Calu3 (cell line): ENCODE data around the gene NR1H4. TPM values are rescaled to one million over a fixed set of nuclear protein-coding genes. Genes with fewer than 3 reads are reported as not detected.

ENCODE experiments used
- BruUV-seq: library from RNA; stranded (reverse); fragments of 400-500 nt; replicated peaks from 2 replicates; lab custom pipeline; 2021; lab: Mats Ljungman, UMichigan
- CTCF ChIA-PET: fragments of 300-600 bp; sonication (Branson Sonifier 250); formaldehyde crosslinking; loops from one replicate; lab custom pipeline; 2022; ENCODE audit warnings: antibody characterized with exemption; lab: Charles Lee
- DNase-seq: peaks from one replicate; pipeline ENCODE4 v3.0.0; 2022
- H3K27ac Mint-ChIP-seq: one replicate; pipeline ENCODE4 v1.8.0; 2022; ENCODE audit warnings: mixed read lengths; ENCODE audit not compliant: unreplicated experiment
- H3K27me3 Mint-ChIP-seq: one replicate; pipeline ENCODE4 v1.8.0; 2022; ENCODE audit warnings: mixed read lengths; ENCODE audit not compliant: unreplicated experiment
- H3K36me3 Mint-ChIP-seq: one replicate; pipeline ENCODE4 v1.8.0; 2022; ENCODE audit warnings: mild to moderate bottlenecking, moderate library complexity, mixed read lengths; ENCODE audit not compliant: insufficient read depth, unreplicated experiment
- H3K4me1 Mint-ChIP-seq: one replicate; pipeline ENCODE4 v1.8.0; 2022; ENCODE audit warnings: mild to moderate bottlenecking, low read depth, mixed read lengths; ENCODE audit not compliant: unreplicated experiment
- H3K4me3 Mint-ChIP-seq: one replicate; pipeline ENCODE4 v1.8.0; 2022; ENCODE audit warnings: mild to moderate bottlenecking, low read depth, moderate library complexity, mixed read lengths; ENCODE audit not compliant: unreplicated experiment
- H3K9me3 Mint-ChIP-seq: one replicate; pipeline ENCODE4 v1.8.0; 2022; ENCODE audit warnings: low read depth, mixed read lengths; ENCODE audit not compliant: unreplicated experiment
- intact Hi-C: fragments of 100-400 bp; cut with micrococcal nuclease; formaldehyde crosslinking; loops from one replicate; pipeline ENCODE4 v1.10.0; 2022; ENCODE audit not compliant: unreplicated experiment
- total RNA-seq: library from RNA; stranded (reverse); gene quantifications from 2 replicates; pipeline ENCODE4 v1.2.3, GENCODE V29; 2022
- TF ChIP-seq, protein P1 (sequence below): fragments of 200-600 bp; IDR thresholded peaks from one replicate; pipeline ENCODE4 v1.8.0; 2022; ENCODE audit warnings: antibody characterized with exemption; ENCODE audit not compliant: unreplicated experiment

NR1H4 gene
- total RNA-seq, 1 experiment from 2014 or later: 5.2 TPM

DNA sequence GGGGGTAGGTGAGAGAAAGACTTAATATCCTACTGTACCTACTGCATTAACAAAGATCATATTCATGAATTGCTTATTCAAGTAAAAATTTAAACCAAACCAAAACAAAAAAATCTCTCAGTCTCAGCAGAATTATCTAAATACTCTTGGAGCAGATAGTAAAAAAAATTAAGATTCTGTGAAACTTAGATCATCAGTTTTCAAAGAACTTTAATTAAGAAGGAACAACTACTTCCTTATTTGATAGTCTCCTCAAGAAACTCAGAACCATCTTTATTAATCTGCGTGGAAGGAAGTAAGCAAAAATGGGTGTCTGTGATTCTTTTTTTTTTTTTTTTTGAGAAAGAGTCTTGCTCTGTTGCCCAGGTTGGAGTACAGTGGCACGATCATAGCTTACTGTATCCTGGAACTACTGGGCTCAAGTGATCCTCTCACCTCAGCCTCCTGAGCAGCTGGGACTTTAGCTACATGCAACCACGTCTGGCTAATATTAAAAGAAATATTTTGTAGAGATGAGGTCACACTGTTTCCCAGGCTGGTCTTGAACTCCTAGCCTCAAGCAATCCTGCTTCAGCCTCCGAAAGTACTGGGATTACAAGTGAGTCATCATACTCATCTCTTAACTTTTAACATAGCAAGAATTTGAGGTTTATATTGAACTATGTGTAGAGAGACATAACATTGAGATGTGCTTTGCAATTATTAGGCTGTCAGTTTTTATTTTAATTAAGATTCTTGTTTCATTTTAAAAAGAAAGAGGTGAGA lies 137.2 kb downstream of the NR1H4 start:
- peak overlapping the region; percentile 17 for H3K27ac Mint-ChIP-seq
- CTCF ChIA-PET: no interaction called here
- no TSS peak for BruUV-seq
- H3K9me3 Mint-ChIP-seq: no peaks in the 10 kb centered on the region
- TF ChIP-seq, protein P1, sequence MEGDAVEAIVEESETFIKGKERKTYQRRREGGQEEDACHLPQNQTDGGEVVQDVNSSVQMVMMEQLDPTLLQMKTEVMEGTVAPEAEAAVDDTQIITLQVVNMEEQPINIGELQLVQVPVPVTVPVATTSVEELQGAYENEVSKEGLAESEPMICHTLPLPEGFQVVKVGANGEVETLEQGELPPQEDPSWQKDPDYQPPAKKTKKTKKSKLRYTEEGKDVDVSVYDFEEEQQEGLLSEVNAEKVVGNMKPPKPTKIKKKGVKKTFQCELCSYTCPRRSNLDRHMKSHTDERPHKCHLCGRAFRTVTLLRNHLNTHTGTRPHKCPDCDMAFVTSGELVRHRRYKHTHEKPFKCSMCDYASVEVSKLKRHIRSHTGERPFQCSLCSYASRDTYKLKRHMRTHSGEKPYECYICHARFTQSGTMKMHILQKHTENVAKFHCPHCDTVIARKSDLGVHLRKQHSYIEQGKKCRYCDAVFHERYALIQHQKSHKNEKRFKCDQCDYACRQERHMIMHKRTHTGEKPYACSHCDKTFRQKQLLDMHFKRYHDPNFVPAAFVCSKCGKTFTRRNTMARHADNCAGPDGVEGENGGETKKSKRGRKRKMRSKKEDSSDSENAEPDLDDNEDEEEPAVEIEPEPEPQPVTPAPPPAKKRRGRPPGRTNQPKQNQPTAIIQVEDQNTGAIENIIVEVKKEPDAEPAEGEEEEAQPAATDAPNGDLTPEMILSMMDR: no peak
- DNase-seq: no peak
- peaks cover 42% of the 10 kb centered on the region for H3K4me1 Mint-ChIP-seq
- H3K4me3 Mint-ChIP-seq: no peak overlapping the region
- intact Hi-C loops: loop anchor here (5.0 kb wide), 1 partner anchor 39 kb away; the partner anchor contains the start of gene GAS2L3
- peaks cover 13% of the 10 kb centered on the region for H3K36me3 Mint-ChIP-seq
- no peaks in the 10 kb centered on the region for H3K27me3 Mint-ChIP-seq

DNA sequence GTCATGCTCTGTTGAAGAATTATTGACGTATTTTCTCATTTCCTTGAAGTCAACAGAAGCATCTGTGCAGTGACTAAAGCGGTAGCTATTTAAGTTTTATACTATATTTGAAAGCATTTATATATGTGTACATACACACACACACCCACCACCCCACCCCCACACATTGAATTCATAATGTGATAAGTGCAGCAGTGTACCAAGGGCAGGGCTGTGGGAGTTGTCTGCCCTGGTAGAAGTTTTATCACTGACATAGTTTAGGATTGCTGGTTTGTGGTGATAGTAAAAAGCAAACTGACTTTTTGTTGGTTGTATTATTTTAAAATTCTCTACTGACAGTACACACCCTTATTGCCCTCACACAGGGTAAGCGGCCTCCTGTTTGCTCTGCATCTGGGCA lies 138.9 kb downstream of the NR1H4 start:
- H3K27ac Mint-ChIP-seq: no peak overlapping the region
- CTCF ChIA-PET: interaction anchor here (1.0 kb wide), 2 partner anchors 19 to 20 kb away, joined by 3 read pairs; no protein-coding TSS in a partner anchor
- intact Hi-C loops: loop anchor here (5.0 kb wide), 1 partner anchor 40 kb away; the partner anchor contains the start of gene GAS2L3
- H3K4me3 Mint-ChIP-seq: no peak overlapping the region
- H3K4me1 Mint-ChIP-seq: peaks cover 36% of the 10 kb centered on the region
- TF ChIP-seq, protein P1: no peak
- H3K36me3 Mint-ChIP-seq: peaks cover 24% of the 10 kb centered on the region
- DNase-seq: no peak
- no peaks in the 10 kb centered on the region for H3K27me3 Mint-ChIP-seq
- H3K9me3 Mint-ChIP-seq: no peaks in the 10 kb centered on the region
- BruUV-seq: no TSS peak

Other genes with a start within 250 kb of the NR1H4 start
- 1.9 and 3.7 TPM in 2 replicates for gene DEPDC4, start 206.8 kb upstream of the NR1H4 start, total RNA-seq
- gene SCYL2, start 206.7 kb upstream of the NR1H4 start, total RNA-seq: 59.9 and 63.4 TPM in 2 replicates
- not detected in 2 replicates for gene SLC17A8, start 116.8 kb upstream of the NR1H4 start, total RNA-seq
- gene GAS2L3, start 99.8 kb downstream of the NR1H4 start, total RNA-seq: 116 and 132 TPM in 2 replicates